ENCODE results near the gene BRD1.

The BRD1 gene

GRCh38 chr22:49817359-49817758 is 10.3 kb downstream of the BRD1 start:
- no peaks in the 10 kb centered on the region for H3K27me3 ChIP-seq (replicated peaks; ENCODE audit: control insufficient read depth, insufficient read depth, low read length)
- no peak for DNase-seq (ENCODE audit: extremely low read depth, insufficient read length)
- TF ChIP-seq, protein P1, sequence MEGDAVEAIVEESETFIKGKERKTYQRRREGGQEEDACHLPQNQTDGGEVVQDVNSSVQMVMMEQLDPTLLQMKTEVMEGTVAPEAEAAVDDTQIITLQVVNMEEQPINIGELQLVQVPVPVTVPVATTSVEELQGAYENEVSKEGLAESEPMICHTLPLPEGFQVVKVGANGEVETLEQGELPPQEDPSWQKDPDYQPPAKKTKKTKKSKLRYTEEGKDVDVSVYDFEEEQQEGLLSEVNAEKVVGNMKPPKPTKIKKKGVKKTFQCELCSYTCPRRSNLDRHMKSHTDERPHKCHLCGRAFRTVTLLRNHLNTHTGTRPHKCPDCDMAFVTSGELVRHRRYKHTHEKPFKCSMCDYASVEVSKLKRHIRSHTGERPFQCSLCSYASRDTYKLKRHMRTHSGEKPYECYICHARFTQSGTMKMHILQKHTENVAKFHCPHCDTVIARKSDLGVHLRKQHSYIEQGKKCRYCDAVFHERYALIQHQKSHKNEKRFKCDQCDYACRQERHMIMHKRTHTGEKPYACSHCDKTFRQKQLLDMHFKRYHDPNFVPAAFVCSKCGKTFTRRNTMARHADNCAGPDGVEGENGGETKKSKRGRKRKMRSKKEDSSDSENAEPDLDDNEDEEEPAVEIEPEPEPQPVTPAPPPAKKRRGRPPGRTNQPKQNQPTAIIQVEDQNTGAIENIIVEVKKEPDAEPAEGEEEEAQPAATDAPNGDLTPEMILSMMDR (IDR thresholded peaks at IDR 0.05; ENCODE audit: insufficient read depth, low read length, poor library complexity, severe bottlenecking), result no peak
- peaks cover 31% of the 10 kb centered on the region for H3K36me3 ChIP-seq (ENCODE audit: control insufficient read depth, insufficient read depth, low read length)
- no peak overlapping the region for H3K4me3 ChIP-seq (replicated peaks; ENCODE audit: low read depth, low read length)

DNA sequence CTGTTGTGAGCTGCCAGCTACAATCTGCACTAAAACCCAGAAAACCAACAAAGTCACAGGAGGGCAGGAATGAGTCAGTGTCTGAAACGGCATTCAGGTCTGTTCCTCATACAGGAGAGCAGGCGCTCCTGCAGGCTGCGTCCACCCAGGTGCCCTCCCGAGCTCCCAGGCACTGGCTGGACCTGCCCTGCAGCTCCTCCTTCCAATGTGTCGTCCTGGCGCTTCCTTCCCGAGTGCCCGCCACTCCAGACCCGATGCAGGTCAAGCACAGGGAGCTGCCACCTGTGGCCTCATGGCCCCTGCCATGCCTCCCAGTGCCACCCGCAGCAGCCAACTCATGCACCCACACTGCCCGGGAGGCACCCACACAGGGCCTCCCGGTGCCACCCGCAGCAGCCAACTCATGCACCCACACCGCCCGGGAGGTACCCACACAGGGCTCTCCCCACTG is 12.0 kb downstream of the BRD1 start:
- no peak overlapping the region for H3K4me3 ChIP-seq (replicated peaks; ENCODE audit: low read depth, low read length)
- H3K36me3 ChIP-seq (ENCODE audit: control insufficient read depth, insufficient read depth, low read length), result peaks cover 26% of the 10 kb centered on the region
- no peaks in the 10 kb centered on the region for H3K27me3 ChIP-seq (replicated peaks; ENCODE audit: control insufficient read depth, insufficient read depth, low read length)
- TF ChIP-seq, protein P1 (IDR thresholded peaks at IDR 0.05; ENCODE audit: insufficient read depth, low read length, poor library complexity, severe bottlenecking), result no peak
- no peak for DNase-seq (ENCODE audit: extremely low read depth, insufficient read length)

DNA sequence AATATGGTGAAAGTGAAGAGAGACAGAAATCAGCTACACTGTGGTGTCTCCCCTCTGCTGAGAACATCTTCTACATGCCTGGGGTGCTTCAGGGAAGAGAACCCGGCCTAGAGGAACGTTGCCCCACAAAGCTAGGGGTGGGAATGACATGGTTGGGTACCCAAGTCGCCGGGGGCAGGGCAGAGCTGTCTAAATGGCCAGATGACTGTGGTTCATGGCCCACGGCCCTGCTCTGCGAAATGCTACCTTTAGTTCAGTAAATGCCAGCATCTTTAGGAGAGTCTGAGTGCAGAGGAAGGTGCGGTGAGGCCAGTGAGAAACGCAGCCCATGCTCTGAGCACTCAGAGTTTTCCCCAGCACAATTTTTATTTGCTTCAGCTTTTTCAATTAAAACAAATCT is 12.8 kb downstream of the BRD1 start:
- DNase-seq (ENCODE audit: extremely low read depth, insufficient read length), result no peak
- TF ChIP-seq, protein P1 (IDR thresholded peaks at IDR 0.05; ENCODE audit: insufficient read depth, low read length, poor library complexity, severe bottlenecking), result no peak
- no peaks in the 10 kb centered on the region for H3K27me3 ChIP-seq (replicated peaks; ENCODE audit: control insufficient read depth, insufficient read depth, low read length)
- peaks cover 20% of the 10 kb centered on the region for H3K36me3 ChIP-seq (ENCODE audit: control insufficient read depth, insufficient read depth, low read length)
- H3K4me3 ChIP-seq (replicated peaks; ENCODE audit: low read depth, low read length), result no peak overlapping the region

DNA sequence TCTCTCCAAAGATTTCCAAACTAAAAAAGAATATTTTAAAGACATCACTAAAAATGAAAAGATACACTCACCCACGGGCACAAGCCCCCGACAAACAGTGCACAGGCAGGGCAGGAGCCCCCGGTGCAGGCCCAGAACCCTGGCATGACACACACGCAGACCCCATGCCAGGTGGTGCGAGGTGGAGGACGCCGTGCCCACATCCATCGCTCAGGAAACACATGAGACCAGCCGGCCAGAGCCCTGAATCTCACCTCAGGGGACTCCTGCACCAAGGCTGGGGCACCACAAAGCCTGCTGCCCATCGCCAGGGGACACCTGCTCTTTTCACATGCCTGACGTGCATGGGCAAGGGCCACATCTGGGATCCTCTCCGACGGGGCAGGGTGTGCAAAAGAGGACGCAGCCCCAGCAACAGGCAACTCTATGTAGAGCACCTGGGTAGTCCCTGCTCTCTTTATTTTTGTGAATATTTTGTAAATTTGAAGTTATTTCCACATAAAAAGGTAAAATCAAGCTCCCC is 13.4 kb downstream of the BRD1 start:
- no peak for DNase-seq (ENCODE audit: extremely low read depth, insufficient read length)
- Histone ChIP-seq H3K27me3 (replicated peaks; ENCODE audit: control insufficient read depth, insufficient read depth, low read length) (no peaks in the 10 kb centered on the region), H3K36me3 (ENCODE audit: control insufficient read depth, insufficient read depth, low read length) (peaks cover 20% of the 10 kb centered on the region)

DNA sequence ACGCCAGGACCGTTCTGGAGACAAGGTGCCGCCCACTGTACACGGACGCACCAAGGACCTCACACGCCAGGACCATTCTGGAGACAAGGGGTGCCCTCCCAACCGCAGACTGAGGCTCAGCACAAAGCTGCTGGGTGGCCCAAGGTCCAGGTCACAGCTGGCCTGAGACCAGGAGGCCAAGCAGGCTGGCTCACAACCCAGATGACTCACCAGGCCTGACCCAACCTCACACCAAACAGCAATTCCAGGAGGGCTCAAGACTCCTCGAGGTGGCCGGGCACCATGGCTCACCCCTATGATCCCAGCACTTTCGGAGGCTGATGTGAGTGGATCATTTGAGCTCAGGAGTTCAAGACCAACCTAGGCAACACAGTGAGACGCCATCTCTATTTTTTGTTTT is 14.8 kb downstream of the BRD1 start:
- TF ChIP-seq, protein P1 (IDR thresholded peaks at IDR 0.05; ENCODE audit: insufficient read depth, low read length, poor library complexity, severe bottlenecking), result no peak
- DNase-seq (ENCODE audit: extremely low read depth, insufficient read length), result no peak
- H3K36me3 ChIP-seq (ENCODE audit: control insufficient read depth, insufficient read depth, low read length), result peaks cover 20% of the 10 kb centered on the region
- H3K4me3 ChIP-seq (replicated peaks; ENCODE audit: low read depth, low read length), result no peak overlapping the region
- H3K27me3 ChIP-seq (replicated peaks; ENCODE audit: control insufficient read depth, insufficient read depth, low read length), result no peaks in the 10 kb centered on the region

More for the DNA sequence above, 13.4 kb downstream of the BRD1 start:
- no peak overlapping the region for H3K4me3 ChIP-seq (replicated peaks; ENCODE audit: low read depth, low read length)
- TF ChIP-seq, protein P1 (IDR thresholded peaks at IDR 0.05; ENCODE audit: insufficient read depth, low read length, poor library complexity, severe bottlenecking), result no peak
